GM21529 (cell line): Measurements from ENCODE around the gene RFX3.

Experiments
- ATAC-seq: cut with Tn5 transposase; IDR thresholded peaks from one replicate; pipeline ENCODE4 v1.9.1; 2021; ENCODE audit not compliant: unreplicated experiment

Gene RFX3

GRCh38 chr9:3436629-3437420 lies 89.0 kb downstream of the RFX3 start:
- ATAC-seq, result no peak

GRCh38 chr9:3435732-3436131 lies 90.1 kb downstream of the RFX3 start:
- no peak for ATAC-seq

GRCh38 chr9:3434594-3434993 lies 91.2 kb downstream of the RFX3 start:
- ATAC-seq, result no peak

GRCh38 chr9:3433754-3434153 lies 92.0 kb downstream of the RFX3 start:
- ATAC-seq, result no peak

GRCh38 chr9:3433066-3433465 lies 92.7 kb downstream of the RFX3 start:
- ATAC-seq, result no peak

- ATAC-seq, result no peak
Measured at GRCh38 chr9:3431890-3432289, 93.9 kb downstream of the RFX3 start.

GRCh38 chr9:3419893-3420292 lies 105.9 kb downstream of the RFX3 start:
- ATAC-seq, result no peak

GRCh38 chr9:3415906-3416305 lies 109.9 kb downstream of the RFX3 start:
- ATAC-seq, result no peak

- no peak for ATAC-seq
Measured at GRCh38 chr9:3413984-3414383, 111.8 kb downstream of the RFX3 start.

- no peak for ATAC-seq
Measured at GRCh38 chr9:3410461-3410860, 115.3 kb downstream of the RFX3 start.

- ATAC-seq, result no peak
Measured at GRCh38 chr9:3409453-3409852, 116.3 kb downstream of the RFX3 start.

- ATAC-seq, result no peak
Measured at GRCh38 chr9:3403315-3403714, 122.5 kb downstream of the RFX3 start.

GRCh38 chr9:3401221-3401954 lies 124.4 kb downstream of the RFX3 start:
- no peak for ATAC-seq

GRCh38 chr9:3398232-3398648 lies 127.6 kb downstream of the RFX3 start:
- peak; percentile 74 for ATAC-seq

GRCh38 chr9:3397766-3398165 lies 128.0 kb downstream of the RFX3 start:
- ATAC-seq, result peak; percentile 34

GRCh38 chr9:3391414-3391813 lies 134.4 kb downstream of the RFX3 start:
- no peak for ATAC-seq

GRCh38 chr9:3386753-3387152 lies 139.0 kb downstream of the RFX3 start:
- no peak for ATAC-seq

- peak; percentile 97 for ATAC-seq
Measured at GRCh38 chr9:3385871-3386270, 139.9 kb downstream of the RFX3 start.

- ATAC-seq, result no peak
Measured at GRCh38 chr9:3371842-3372241, 154.0 kb downstream of the RFX3 start.

- no peak for ATAC-seq
Measured at GRCh38 chr9:3370715-3371114, 155.1 kb downstream of the RFX3 start.

- ATAC-seq, result no peak
Measured at GRCh38 chr9:3367185-3367584, 158.6 kb downstream of the RFX3 start.

GRCh38 chr9:3361689-3362392 lies 164.0 kb downstream of the RFX3 start:
- ATAC-seq, result no peak
